GM23248 (cell line): ENCODE results near the gene FAT1.

Experiments used
- EZH2 ChIP-seq: fragments of 200-600 bp; sonication (generic); IDR thresholded peaks from 2 replicates; pipeline ENCODE4 v1.6.1; 2018; ENCODE audit warnings: antibody characterized with exemption, mild to moderate bottlenecking; ENCODE audit not compliant: insufficient read depth, poor library complexity, severe bottlenecking
- EZH2phosphoT487 ChIP-seq: fragments of 200-600 bp; sonication (generic); IDR thresholded peaks from 2 replicates; pipeline ENCODE4 v1.6.1; 2018; ENCODE audit warnings: antibody characterized with exemption, moderate library complexity, mild to moderate bottlenecking, low read depth; ENCODE audit not compliant: insufficient read depth

DNA sequence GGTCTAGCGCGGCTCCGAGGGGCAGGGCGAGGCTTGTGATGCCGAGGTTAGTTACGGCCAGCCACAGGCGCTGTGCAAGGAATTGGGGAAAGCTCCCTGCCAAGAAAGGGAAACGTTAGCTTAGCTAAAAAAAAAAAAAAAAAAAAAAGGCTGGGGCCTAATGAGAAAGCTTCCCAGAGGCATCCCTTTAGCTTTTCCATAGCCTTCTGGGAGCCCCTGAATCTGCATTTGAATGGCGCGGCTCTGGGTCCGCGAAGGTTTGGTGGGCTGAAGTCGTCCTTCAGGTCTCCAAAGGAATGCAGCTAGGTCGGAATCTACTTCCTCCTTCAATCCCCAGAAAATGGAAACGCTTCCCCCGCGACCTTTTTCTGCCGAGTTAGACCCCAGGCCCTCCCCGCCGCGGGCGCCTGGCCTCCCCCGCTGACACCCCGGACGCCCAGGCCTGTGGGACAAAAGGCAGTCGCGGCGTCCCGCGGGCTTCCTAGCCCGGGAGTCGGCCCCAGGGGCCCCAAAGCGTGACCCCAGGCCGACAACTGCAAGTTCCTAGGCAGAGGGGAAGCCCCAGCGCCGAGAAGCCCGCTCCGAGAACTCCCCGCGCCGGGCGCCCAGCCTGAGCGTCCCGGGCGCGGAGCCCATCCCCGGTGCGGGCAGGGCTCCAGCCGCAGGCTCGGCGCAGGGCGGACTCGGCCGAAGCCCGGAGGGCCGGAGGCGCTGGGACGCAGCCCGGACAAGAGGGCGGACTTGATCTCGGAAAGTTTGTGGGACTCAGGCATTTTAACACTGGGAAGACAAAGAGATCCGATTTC is 605 bp upstream of the FAT1 start:
- TF ChIP-seq EZH2 = no peak
- no peak for TF ChIP-seq EZH2phosphoT487
